BE2C (cell line): Measurements from ENCODE around the gene KRTAP5-5.
"Not testable (repeated sequence)": the region's sequence is repeated elsewhere in the genome, so short reads cannot be mapped to it uniquely, and the experiment has no call there.

ENCODE experiments used
- DNase-seq: peaks from one replicate; pipeline ENCODE4 v3.0.0-alpha.2; 2020
- H3K27me3 ChIP-seq: fragments of 250-450 bp; sonication (Bioruptor Pico); 2 replicates; pipeline ENCODE4 v1.5.1; 2020; ENCODE audit warnings: mild to moderate bottlenecking
- H3K36me3 ChIP-seq: fragments of 250-450 bp; sonication (Bioruptor Pico); 2 replicates; pipeline ENCODE4 v1.5.1; 2020; ENCODE audit warnings: mild to moderate bottlenecking
- H3K4me1 ChIP-seq: fragments of 250-450 bp; sonication (Bioruptor Pico); 2 replicates; pipeline ENCODE4 v1.5.1; 2020
- H3K4me3 ChIP-seq: 2 replicates; pipeline ENCODE4 v1.5.1; 2011; ENCODE audit warnings: low read depth, low read length
- H3K9me3 ChIP-seq: fragments of 250-450 bp; sonication (Bioruptor Pico); 2 replicates; pipeline ENCODE4 v1.5.1; 2020
- TF ChIP-seq, protein P1 (sequence below): IDR thresholded peaks from 2 replicates; pipeline ENCODE4 v1.5.1; 2012; ENCODE audit warnings: mild to moderate bottlenecking, low read depth, low read length

The KRTAP5-5 gene

GRCh38 chr11:1660111-1660867 is 30.7 kb downstream of the KRTAP5-5 start:
- Histone ChIP-seq H3K9me3 (no peaks in the 10 kb centered on the region), H3K4me1 (no peaks in the 10 kb centered on the region), H3K36me3 (no peaks in the 10 kb centered on the region), H3K27me3 (no peaks in the 10 kb centered on the region), H3K4me3 (no peak overlapping the region)
- no peak for DNase-seq
- TF ChIP-seq, protein P1, sequence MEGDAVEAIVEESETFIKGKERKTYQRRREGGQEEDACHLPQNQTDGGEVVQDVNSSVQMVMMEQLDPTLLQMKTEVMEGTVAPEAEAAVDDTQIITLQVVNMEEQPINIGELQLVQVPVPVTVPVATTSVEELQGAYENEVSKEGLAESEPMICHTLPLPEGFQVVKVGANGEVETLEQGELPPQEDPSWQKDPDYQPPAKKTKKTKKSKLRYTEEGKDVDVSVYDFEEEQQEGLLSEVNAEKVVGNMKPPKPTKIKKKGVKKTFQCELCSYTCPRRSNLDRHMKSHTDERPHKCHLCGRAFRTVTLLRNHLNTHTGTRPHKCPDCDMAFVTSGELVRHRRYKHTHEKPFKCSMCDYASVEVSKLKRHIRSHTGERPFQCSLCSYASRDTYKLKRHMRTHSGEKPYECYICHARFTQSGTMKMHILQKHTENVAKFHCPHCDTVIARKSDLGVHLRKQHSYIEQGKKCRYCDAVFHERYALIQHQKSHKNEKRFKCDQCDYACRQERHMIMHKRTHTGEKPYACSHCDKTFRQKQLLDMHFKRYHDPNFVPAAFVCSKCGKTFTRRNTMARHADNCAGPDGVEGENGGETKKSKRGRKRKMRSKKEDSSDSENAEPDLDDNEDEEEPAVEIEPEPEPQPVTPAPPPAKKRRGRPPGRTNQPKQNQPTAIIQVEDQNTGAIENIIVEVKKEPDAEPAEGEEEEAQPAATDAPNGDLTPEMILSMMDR, result no peak

- not testable (repeated sequence) for H3K27me3 ChIP-seq, H3K4me3 ChIP-seq, H3K9me3 ChIP-seq, DNase-seq, H3K4me1 ChIP-seq, H3K36me3 ChIP-seq
Measured at GRCh38 chr11:1661454-1662269, 32.1 kb downstream of the KRTAP5-5 start.

DNA sequence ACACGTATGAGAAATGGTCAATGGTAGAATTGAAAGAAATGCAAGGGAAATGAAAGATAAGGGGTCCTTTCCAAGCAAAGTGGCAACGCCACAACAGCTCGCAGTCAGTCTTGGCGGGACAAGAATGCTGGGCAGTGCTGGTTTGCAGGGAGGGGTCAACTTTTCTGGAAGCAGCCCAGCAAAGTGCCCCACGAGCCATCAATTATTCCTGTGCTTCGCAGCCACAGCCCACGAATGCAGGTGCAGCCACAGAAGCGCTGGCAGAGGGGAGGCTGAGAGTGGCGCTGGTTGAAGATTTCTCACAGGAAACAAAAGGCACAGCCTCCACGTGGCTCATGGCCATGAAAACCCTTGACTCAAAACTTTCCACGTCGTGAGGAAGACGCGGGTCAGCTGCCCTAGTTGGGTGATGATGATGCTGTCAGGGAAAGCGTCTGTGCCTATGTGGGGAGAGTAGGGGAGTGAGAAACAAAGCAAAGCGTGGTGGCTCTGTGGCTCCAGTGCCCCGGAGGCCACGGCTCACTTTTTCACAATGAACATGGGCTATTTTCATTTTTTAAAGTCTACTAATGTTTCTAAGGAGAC is 33.2 kb downstream of the KRTAP5-5 start:
- not testable (repeated sequence) for H3K36me3 ChIP-seq, H3K27me3 ChIP-seq, H3K4me3 ChIP-seq, H3K9me3 ChIP-seq, H3K4me1 ChIP-seq, DNase-seq

GRCh38 chr11:1665313-1665712 is 35.7 kb downstream of the KRTAP5-5 start:
- no peak for DNase-seq
- no peaks in the 10 kb centered on the region for H3K4me1 ChIP-seq
- H3K9me3 ChIP-seq, result no peaks in the 10 kb centered on the region
- no peaks in the 10 kb centered on the region for H3K27me3 ChIP-seq
- H3K36me3 ChIP-seq, result no peaks in the 10 kb centered on the region
- TF ChIP-seq, protein P1, result no peak
- H3K4me3 ChIP-seq, result no peak overlapping the region

DNA sequence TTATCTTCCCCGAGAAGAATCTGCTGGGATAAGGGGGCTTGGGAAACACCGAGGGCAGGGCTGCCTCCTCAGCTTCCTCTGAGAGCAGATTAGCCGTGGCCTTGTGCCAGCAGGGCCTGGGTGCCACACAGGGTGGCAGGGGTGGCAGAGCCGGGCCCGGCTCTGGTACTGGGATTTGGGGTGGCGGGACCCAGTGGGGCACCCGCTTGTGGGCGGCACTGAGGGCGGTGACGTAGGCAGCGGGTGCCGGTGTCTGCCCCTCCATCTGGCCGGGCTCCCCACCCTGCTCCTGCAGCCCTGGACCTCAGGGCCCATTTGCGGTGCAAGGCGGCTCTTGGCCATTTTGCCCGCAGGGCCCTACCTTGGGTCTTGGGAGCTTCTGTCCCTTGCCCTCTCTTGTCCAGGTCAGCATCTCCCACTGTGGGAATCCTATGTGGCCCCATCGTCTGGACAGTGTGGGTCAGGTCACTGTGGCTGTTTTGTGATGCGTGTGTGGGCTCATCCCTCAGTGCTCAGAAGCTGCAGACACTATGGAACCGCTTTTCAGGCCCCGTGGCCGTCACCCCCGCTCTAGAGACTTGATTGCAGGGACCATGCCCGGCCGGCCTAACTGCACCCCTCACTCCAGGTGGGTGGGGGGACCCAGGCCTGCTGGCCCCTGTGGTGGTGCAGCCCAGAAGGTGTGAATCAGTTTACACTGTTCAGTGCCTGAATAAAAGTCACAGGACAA is 37.7 kb downstream of the KRTAP5-5 start:
- Histone ChIP-seq H3K4me3 (no peak overlapping the region), H3K36me3 (no peaks in the 10 kb centered on the region), H3K4me1 (no peaks in the 10 kb centered on the region), H3K9me3 (no peaks in the 10 kb centered on the region), H3K27me3 (no peaks in the 10 kb centered on the region)
- TF ChIP-seq, protein P1, result no peak
- no peak for DNase-seq

DNA sequence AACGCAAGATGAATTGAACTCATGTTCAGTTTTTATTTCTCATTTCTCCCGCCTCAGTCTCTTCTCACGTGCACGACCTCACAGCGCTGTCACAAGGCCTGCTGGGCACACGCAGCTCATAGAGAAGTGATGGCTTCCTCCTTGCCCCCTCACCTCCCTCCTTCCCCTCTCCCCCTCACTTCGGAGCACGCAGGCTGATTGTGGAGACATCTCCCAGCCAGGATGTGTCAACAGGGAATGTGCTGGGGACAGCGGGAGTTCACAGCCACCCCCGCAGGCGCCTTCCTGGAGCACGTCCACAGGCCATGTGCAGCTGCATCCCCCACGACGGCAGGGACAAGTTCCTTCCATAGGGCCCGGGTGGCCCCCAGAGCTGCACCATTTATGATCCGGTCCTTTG is 38.3 kb downstream of the KRTAP5-5 start:
- H3K36me3 ChIP-seq, result no peaks in the 10 kb centered on the region
- H3K27me3 ChIP-seq, result peaks cover 3% of the 10 kb centered on the region; the same call in 1 of the 2 replicates
- no peak for DNase-seq
- no peak overlapping the region for H3K4me3 ChIP-seq
- no peaks in the 10 kb centered on the region for H3K9me3 ChIP-seq
- TF ChIP-seq, protein P1, result no peak
- no peaks in the 10 kb centered on the region for H3K4me1 ChIP-seq
